MM.1S (cell line): ENCODE measurements around the gene ABCG2.

ENCODE experiments used
- DNase-seq: peaks from one replicate; pipeline ENCODE4 v3.0.0-alpha.2; 2015
- H2AFZ ChIP-seq: fragments of 300-600 bp; sonication (generic); 2 replicates; pipeline ENCODE4 v1.6.0; 2016; ENCODE audit warnings: antibody characterized with exemption, low read length
- H3F3A ChIP-seq: fragments of 300-600 bp; sonication (generic); 2 replicates; pipeline ENCODE4 v1.6.1; 2016; ENCODE audit warnings: mild to moderate bottlenecking, antibody characterized with exemption, low read length, moderate library complexity, mixed read lengths; ENCODE audit not compliant: insufficient read depth
- H3K27ac ChIP-seq: fragments of 300-600 bp; sonication (generic); 2 replicates; pipeline ENCODE4 v1.5.1; 2016; ENCODE audit warnings: mild to moderate bottlenecking, low read length
- H3K27me3 ChIP-seq: fragments of 300-600 bp; sonication (generic); replicated peaks from 2 replicates; pipeline ENCODE4 v1.6.0; 2016; ENCODE audit warnings: low read length; ENCODE audit not compliant: insufficient read depth
- H3K36me3 ChIP-seq: fragments of 300-600 bp; sonication (generic); replicated peaks from 2 replicates; pipeline ENCODE4 v1.6.1; 2016; ENCODE audit warnings: mild to moderate bottlenecking, low read length, mixed read lengths; ENCODE audit not compliant: insufficient read depth
- H3K4me1 ChIP-seq: fragments of 300-600 bp; sonication (generic); 2 replicates; pipeline ENCODE4 v1.6.1; 2016; ENCODE audit warnings: low read length, mixed read lengths
- H3K4me2 ChIP-seq: fragments of 300-600 bp; sonication (generic); 2 replicates; pipeline ENCODE4 v1.6.0; 2016; ENCODE audit warnings: low read depth, low read length
- H3K4me3 ChIP-seq: fragments of 300-600 bp; sonication (generic); 2 replicates; pipeline ENCODE4 v1.5.1; 2016; ENCODE audit warnings: low read length, mixed read lengths
- H3K79me2 ChIP-seq: fragments of 300-600 bp; sonication (generic); 2 replicates; pipeline ENCODE4 v1.6.1; 2016; ENCODE audit warnings: mixed run types, low read length, mixed read lengths
- H3K9ac ChIP-seq: fragments of 300-600 bp; sonication (generic); 2 replicates; pipeline ENCODE4 v1.6.1; 2016; ENCODE audit warnings: low read length, mixed read lengths
- H3K9me2 ChIP-seq: fragments of 300-600 bp; sonication (generic); replicated peaks from 2 replicates; pipeline ENCODE4 v1.6.1; 2016; ENCODE audit warnings: mild to moderate bottlenecking, low read length, mixed read lengths; ENCODE audit not compliant: insufficient read depth
- H3K9me3 ChIP-seq: fragments of 300-600 bp; sonication (generic); replicated peaks from 2 replicates; pipeline ENCODE4 v1.6.1; 2016; ENCODE audit warnings: mild to moderate bottlenecking, low read length, mixed read lengths; ENCODE audit not compliant: insufficient read depth
- H4K20me1 ChIP-seq: fragments of 300-600 bp; sonication (generic); 2 replicates; pipeline ENCODE4 v1.6.1; 2016; ENCODE audit warnings: mild to moderate bottlenecking, low read length, moderate library complexity, mixed read lengths; ENCODE audit not compliant: insufficient read depth
- EZH2 ChIP-seq: fragments of 300-600 bp; sonication (generic); optimal IDR thresholded peaks from 2 replicates; pipeline ENCODE3; 2017; ENCODE audit warnings: low read depth, mild to moderate bottlenecking, antibody characterized with exemption, low read length, mixed read lengths
- EZH2phosphoT487 ChIP-seq: fragments of 300-600 bp; sonication (generic); IDR thresholded peaks from 2 replicates; pipeline ENCODE4 v1.6.1; 2018; ENCODE audit warnings: antibody characterized with exemption, low read length
- TF ChIP-seq, protein P1 (sequence below): fragments of 300-600 bp; sonication (generic); IDR thresholded peaks from 2 replicates; pipeline ENCODE4 v1.5.1; 2016; ENCODE audit warnings: antibody characterized with exemption, low read length, mixed read lengths

The ABCG2 gene

DNA sequence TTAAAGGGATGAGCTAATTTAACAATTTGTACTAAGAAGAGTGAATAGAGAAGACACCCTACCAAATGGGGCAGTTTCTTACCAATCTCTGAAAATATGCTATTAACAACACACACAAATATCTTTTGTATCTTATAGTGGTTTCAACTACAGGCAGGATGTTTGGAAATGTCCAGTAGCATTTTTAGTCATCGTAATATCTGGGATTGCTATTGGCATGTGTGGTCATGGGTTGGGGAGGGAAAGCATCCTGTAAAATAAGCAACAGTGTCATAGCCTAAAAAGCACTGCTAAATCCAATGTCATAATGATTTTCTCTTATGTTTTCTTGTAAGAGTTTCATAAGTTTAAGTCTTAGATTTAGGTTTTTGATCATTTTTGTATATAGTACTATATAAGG lies 29.3 kb upstream of the ABCG2 start:
- H2AFZ ChIP-seq = no peak overlapping the region
- no peaks in the 10 kb centered on the region for H3K9me2 ChIP-seq
- H4K20me1 ChIP-seq = no peaks in the 10 kb centered on the region
- no peak overlapping the region for H3K9ac ChIP-seq
- H3K4me3 ChIP-seq = no peak overlapping the region
- no peak for DNase-seq
- peaks cover 7% of the 10 kb centered on the region for H3F3A ChIP-seq
- H3K79me2 ChIP-seq = no peaks in the 10 kb centered on the region
- peaks cover 9% of the 10 kb centered on the region for H3K4me1 ChIP-seq
- no peaks in the 10 kb centered on the region for H3K36me3 ChIP-seq
- H3K9me3 ChIP-seq = no peaks in the 10 kb centered on the region
- no peak overlapping the region for H3K4me2 ChIP-seq
- TF ChIP-seq, protein P1, sequence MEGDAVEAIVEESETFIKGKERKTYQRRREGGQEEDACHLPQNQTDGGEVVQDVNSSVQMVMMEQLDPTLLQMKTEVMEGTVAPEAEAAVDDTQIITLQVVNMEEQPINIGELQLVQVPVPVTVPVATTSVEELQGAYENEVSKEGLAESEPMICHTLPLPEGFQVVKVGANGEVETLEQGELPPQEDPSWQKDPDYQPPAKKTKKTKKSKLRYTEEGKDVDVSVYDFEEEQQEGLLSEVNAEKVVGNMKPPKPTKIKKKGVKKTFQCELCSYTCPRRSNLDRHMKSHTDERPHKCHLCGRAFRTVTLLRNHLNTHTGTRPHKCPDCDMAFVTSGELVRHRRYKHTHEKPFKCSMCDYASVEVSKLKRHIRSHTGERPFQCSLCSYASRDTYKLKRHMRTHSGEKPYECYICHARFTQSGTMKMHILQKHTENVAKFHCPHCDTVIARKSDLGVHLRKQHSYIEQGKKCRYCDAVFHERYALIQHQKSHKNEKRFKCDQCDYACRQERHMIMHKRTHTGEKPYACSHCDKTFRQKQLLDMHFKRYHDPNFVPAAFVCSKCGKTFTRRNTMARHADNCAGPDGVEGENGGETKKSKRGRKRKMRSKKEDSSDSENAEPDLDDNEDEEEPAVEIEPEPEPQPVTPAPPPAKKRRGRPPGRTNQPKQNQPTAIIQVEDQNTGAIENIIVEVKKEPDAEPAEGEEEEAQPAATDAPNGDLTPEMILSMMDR = no peak
- no peak for TF ChIP-seq EZH2
- TF ChIP-seq EZH2phosphoT487 = no peak
- H3K27me3 ChIP-seq = no peaks in the 10 kb centered on the region
- H3K27ac ChIP-seq = no peak overlapping the region

DNA sequence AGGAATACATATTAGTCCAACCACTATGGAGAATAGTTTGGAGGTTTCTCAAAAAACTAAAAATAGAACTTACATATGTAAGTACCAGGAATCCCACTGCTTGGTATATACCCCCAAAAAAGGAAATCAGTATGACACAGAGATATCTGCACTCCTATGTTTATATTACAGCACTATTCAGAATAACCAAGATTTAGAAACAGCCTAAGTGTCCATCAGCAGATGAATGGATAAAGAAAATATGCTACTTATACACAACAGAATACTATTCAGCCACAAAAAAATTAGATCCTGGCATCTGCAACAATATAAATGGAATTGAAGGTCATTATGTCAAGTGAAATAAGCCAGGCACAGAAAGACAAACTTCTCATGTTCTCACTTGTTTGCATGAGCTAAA lies 27.5 kb upstream of the ABCG2 start:
- no peak overlapping the region for H2AFZ ChIP-seq
- H3K9ac ChIP-seq = no peak overlapping the region
- H3K36me3 ChIP-seq = no peaks in the 10 kb centered on the region
- H3K27me3 ChIP-seq = no peaks in the 10 kb centered on the region
- DNase-seq = no peak
- H3F3A ChIP-seq = peaks cover 16% of the 10 kb centered on the region
- H3K4me2 ChIP-seq = no peak overlapping the region
- H3K79me2 ChIP-seq = no peaks in the 10 kb centered on the region
- H4K20me1 ChIP-seq = no peaks in the 10 kb centered on the region
- no peak overlapping the region for H3K4me3 ChIP-seq
- peaks cover 9% of the 10 kb centered on the region for H3K4me1 ChIP-seq
- no peak overlapping the region for H3K27ac ChIP-seq
- H3K9me2 ChIP-seq = no peaks in the 10 kb centered on the region
- H3K9me3 ChIP-seq = no peaks in the 10 kb centered on the region
- TF ChIP-seq EZH2phosphoT487 (no peak), EZH2 (no peak)

DNA sequence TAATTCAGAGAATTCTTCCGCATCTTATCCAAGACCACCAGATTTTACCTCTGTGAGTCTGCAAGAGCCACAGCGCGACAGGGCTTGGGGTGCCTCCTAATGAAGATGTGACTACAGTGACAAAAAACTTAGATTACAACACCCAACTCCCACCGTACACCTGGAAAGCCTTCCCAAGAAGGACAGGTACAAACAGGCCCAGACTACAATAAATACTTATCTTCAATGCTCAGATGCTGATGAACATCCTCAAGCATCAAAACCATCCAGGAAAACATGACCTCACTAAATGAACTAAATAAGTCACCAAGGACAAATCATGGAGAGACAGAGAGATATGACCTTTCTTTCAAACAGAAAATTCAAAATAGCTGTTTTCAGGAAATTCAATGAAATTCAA lies 20.8 kb upstream of the ABCG2 start:
- Histone ChIP-seq H3K27ac (no peak overlapping the region), H3K4me2 (no peak overlapping the region)

More for the DNA sequence above, 20.8 kb upstream of the ABCG2 start:
- no peak overlapping the region for H3K4me3 ChIP-seq
- H3F3A ChIP-seq = peaks cover 28% of the 10 kb centered on the region
- H3K4me1 ChIP-seq = peaks cover 32% of the 10 kb centered on the region
- H3K9ac ChIP-seq = no peak overlapping the region
- H4K20me1 ChIP-seq = no peaks in the 10 kb centered on the region
- H3K9me3 ChIP-seq = no peaks in the 10 kb centered on the region
- DNase-seq = no peak
- H3K36me3 ChIP-seq = no peaks in the 10 kb centered on the region
- H3K27me3 ChIP-seq = no peaks in the 10 kb centered on the region
- no peak overlapping the region for H2AFZ ChIP-seq
- H3K79me2 ChIP-seq = no peaks in the 10 kb centered on the region
- TF ChIP-seq EZH2 = no peak
- TF ChIP-seq, protein P1 = no peak
- no peak for TF ChIP-seq EZH2phosphoT487
- H3K9me2 ChIP-seq = no peaks in the 10 kb centered on the region
